K562 (cell line): ENCODE data around the gene DAGLB. TPM values are rescaled to one million over a fixed set of nuclear protein-coding genes. Genes with fewer than 3 reads are reported as not detected.

ENCODE experiments used
- ATAC-seq: fragments of 200-7000 bp; cut with Tn5 transposase; 3 replicates; pipeline ENCODE4 v1.9.1; 2020; ENCODE audit warnings: moderate library complexity
- BruUV-seq: library from RNA; stranded (reverse); fragments of 400-500 nt; replicated peaks from 2 replicates; lab custom pipeline; 2021; lab: Mats Ljungman, UMichigan
- CTCF ChIA-PET: fragments of 300-600 bp; formaldehyde crosslinking; extraction: SDS; loops from one replicate; lab custom pipeline; 2021; ENCODE audit warnings: low intra/inter-chr PET ratio; lab: Yijun Ruan, JAX
- POLR2A ChIA-PET: fragments of 300-600, 350-650 bp; sonication (Branson Sonifier 250); formaldehyde crosslinking; extraction: SDS; loops from one replicate; lab custom pipeline; 2021; ENCODE audit warnings: antibody characterized with exemption, inconsistent platforms; lab: Yijun Ruan, JAX
- DNase-seq, 4 experiments: peaks; one replicate each; pipeline versions ENCODE4 v3.0.0 to v3.0.0-alpha.2; 2011 to 2018; ENCODE audit warnings: low spot score in 3 of 4, mixed read lengths in 3 of 4; ENCODE audit errors: extremely low read depth in 1 of 4
- FAIRE-seq: peaks from 2 replicates; lab custom pipeline; 2011; peaks lifted over from hg19 to GRCh38; lab: Jason Lieb, UNC
- H2AFZ ChIP-seq: 2 replicates; pipeline ENCODE4 v1.6.0; 2011; ENCODE audit warnings: low read depth, low read length, control low read depth, inconsistent platforms
- H3K27ac ChIP-seq: fragments of 200-600 bp; 3 replicates; pipeline ENCODE4 v1.8.0; 2011; ENCODE audit warnings: low read depth, mild to moderate bottlenecking, control low read depth, inconsistent platforms, low read length, moderate library complexity, mixed read lengths; ENCODE audit errors: extremely low read depth
- H3K27me3 ChIP-seq, 2 experiments: fragments of 300-600 bp in 1 of 2; 2 replicates in 1 of 2; 3 replicates in 1 of 2; pipeline versions ENCODE4 v1.6.0 to v1.8.0; 2011; ENCODE audit warnings: inconsistent platforms in 2 of 2, low read length in 2 of 2, mild to moderate bottlenecking in 1 of 2, mixed read lengths in 1 of 2, moderate library complexity in 1 of 2; ENCODE audit not compliant: control insufficient read depth in 2 of 2, insufficient read depth in 2 of 2
- H3K36me3 ChIP-seq: fragments of 300-600 bp; 3 replicates; pipeline ENCODE4 v1.8.0; 2011; ENCODE audit warnings: mild to moderate bottlenecking, low read length, inconsistent platforms; ENCODE audit not compliant: control insufficient read depth, insufficient read depth
- H3K4me1 ChIP-seq, 2 experiments: fragments of 200-600 bp in 1 of 2; replicated peaks in 1 of 2; 2 replicates in 1 of 2; 3 replicates in 1 of 2; pipeline versions ENCODE4 v1.5.1 to v1.8.0; 2011; ENCODE audit warnings: inconsistent platforms in 2 of 2, low read length in 2 of 2, mild to moderate bottlenecking in 1 of 2, mixed read lengths in 1 of 2, moderate library complexity in 1 of 2; ENCODE audit not compliant: control insufficient read depth in 2 of 2, insufficient read depth in 2 of 2
- H3K4me2 ChIP-seq: 2 replicates; pipeline ENCODE4 v1.6.1; 2011; ENCODE audit warnings: low read length, control low read depth, inconsistent platforms, mixed read lengths; ENCODE audit not compliant: insufficient read depth
- H3K4me3 ChIP-seq: fragments of 200-600 bp; sonication (generic), shearing (Covaris generic); 2 replicates; pipeline ENCODE4 v1.5.1; 2016; ENCODE audit warnings: control low read depth, inconsistent platforms
- H3K79me2 ChIP-seq: fragments of 200-600 bp; 3 replicates; pipeline ENCODE4 v1.8.0; 2011; ENCODE audit warnings: low read length, inconsistent platforms; ENCODE audit not compliant: control insufficient read depth, insufficient read depth
- H3K9ac ChIP-seq, 2 experiments: 2 replicates each; pipeline versions ENCODE4 v1.6.0 to v1.6.1; 2011; ENCODE audit warnings: low read depth in 2 of 2, low read length in 2 of 2, control low read depth in 1 of 2, inconsistent platforms in 1 of 2, mild to moderate bottlenecking in 1 of 2, mixed read lengths in 1 of 2; ENCODE audit not compliant: insufficient read depth in 1 of 2
- H3K9me1 ChIP-seq: one replicate; pipeline ENCODE4 v1.6.0; 2011; ENCODE audit warnings: inconsistent platforms, mild to moderate bottlenecking, low read length, moderate library complexity; ENCODE audit not compliant: control insufficient read depth, insufficient read depth
- H3K9me3 ChIP-seq: replicated peaks from 2 replicates; pipeline ENCODE4 v1.5.1; 2011; ENCODE audit warnings: low read depth, low read length, inconsistent platforms; ENCODE audit not compliant: control insufficient read depth, insufficient read depth
- H4K20me1 ChIP-seq: replicated peaks from 2 replicates; pipeline ENCODE4 v1.6.1; 2011; ENCODE audit warnings: low read length, inconsistent platforms, mixed read lengths; ENCODE audit not compliant: control insufficient read depth, insufficient read depth
- ATF3 ChIP-seq, 2 experiments: fragments of 450-650 bp in 1 of 2; sonication (generic) in 1 of 2; formaldehyde crosslinking in 1 of 2; IDR thresholded peaks in 1 of 2; conservative IDR thresholded peaks in 1 of 2; 2 replicates each; pipeline versions ENCODE4 v1.6.1 to v1.8.1; 2016 to 2023; ENCODE audit warnings: mild to moderate bottlenecking in 2 of 2, moderate library complexity in 2 of 2, inconsistent platforms in 1 of 2, missing genetic modification reagents in 1 of 2
- CHD4 ChIP-seq: fragments of 200-600 bp; sonication (generic); IDR thresholded peaks from 3 replicates; pipeline ENCODE4 v1.6.1; 2012; ENCODE audit warnings: low read depth, mild to moderate bottlenecking, mixed read lengths, low read length, inconsistent platforms; ENCODE audit not compliant: insufficient read depth, insufficient replicate concordance, poor library complexity, severe bottlenecking
- EP400 ChIP-seq: fragments of 450-650 bp; IDR thresholded peaks from 2 replicates; pipeline ENCODE4 v1.6.1; 2017; ENCODE audit warnings: antibody characterized with exemption, mild to moderate bottlenecking, moderate library complexity
- FOSL1 ChIP-seq: fragments of 200-800 bp; sonication (Bioruptor generic); conservative IDR thresholded peaks from 2 replicates; pipeline ENCODE4 v1.6.1; 2016; ENCODE audit warnings: missing genetic modification characterization, missing compliant biosample characterization
- GTF2A2 ChIP-seq: IDR thresholded peaks from 2 replicates; pipeline ENCODE4 v1.6.1; 2016; ENCODE audit warnings: mild to moderate bottlenecking, missing genetic modification characterization, missing compliant biosample characterization
- HDAC6 ChIP-seq: IDR thresholded peaks from 2 replicates; pipeline ENCODE4 v1.6.1; 2012; ENCODE audit warnings: low read depth, mild to moderate bottlenecking, control low read depth, inconsistent platforms, low read length, moderate library complexity
- JUND ChIP-seq, 2 experiments: IDR thresholded peaks; 2 replicates in 1 of 2; 3 replicates in 1 of 2; pipeline ENCODE4 v1.6.1; 2011; ENCODE audit warnings: borderline replicate concordance in 2 of 2, low read depth in 2 of 2, low read length in 2 of 2, improper control_type of control experiment in 1 of 2, missing biosample characterization in 1 of 2, missing genetic modification characterization in 1 of 2, missing genetic modification reagents in 1 of 2
- NKRF ChIP-seq: fragments of 450-650 bp; IDR thresholded peaks from 2 replicates; pipeline ENCODE4 v1.6.1; 2016; ENCODE audit warnings: borderline replicate concordance
- SIN3B ChIP-seq: fragments of 450-650 bp; IDR thresholded peaks from 2 replicates; pipeline ENCODE4 v1.6.1; 2017; ENCODE audit warnings: low read depth, mild to moderate bottlenecking, moderate library complexity
- SOX6 ChIP-seq: fragments of 450-650 bp; IDR thresholded peaks from 2 replicates; pipeline ENCODE4 v1.6.1; 2014; ENCODE audit warnings: mild to moderate bottlenecking
- SREBF1 ChIP-seq: fragments of 150-350 bp; IDR thresholded peaks from 2 replicates; pipeline ENCODE4 v1.6.1; 2014; ENCODE audit warnings: antibody characterized with exemption, low read depth, low read length, borderline replicate concordance
- SRSF3 ChIP-seq: fragments of 200-400 bp; formaldehyde crosslinking; IDR thresholded peaks from 2 replicates; pipeline ENCODE4 v1.6.1; 2016; ENCODE audit warnings: mild to moderate bottlenecking, low read length, moderate library complexity; ENCODE audit not compliant: insufficient read depth
- THAP7 ChIP-seq: fragments of 250-450 bp; sonication (Bioruptor Pico); IDR thresholded peaks from 2 replicates; pipeline ENCODE4 v1.5.0; 2021
- TRIM24 ChIP-seq, 2 experiments: fragments of 450-650 bp; IDR thresholded peaks; 2 replicates each; pipeline ENCODE4 v1.6.1; 2016
- ZNF561 ChIP-seq: fragments of 450-650 bp; formaldehyde crosslinking; conservative IDR thresholded peaks from 2 replicates; pipeline ENCODE4 v1.4.0; 2020; ENCODE audit warnings: mild to moderate bottlenecking, moderate library complexity
- WGBS: fragments of 100-300 bp; shearing (Covaris generic); methylation state at CpG from one replicate; pipeline ENCODE4 v1.1.6; 2016; ENCODE audit warnings: low coverage, mixed read lengths; ENCODE audit not compliant: insufficient coverage; ENCODE audit errors: missing lambda C conversion rate; 5-methylcytosine and 5-hydroxymethylcytosine counted together
- in situ Hi-C: fragments of 300-500 bp; cut with MboI; formaldehyde crosslinking; loops from 4 replicates; pipeline ENCODE4 v1.15.0; 2018; ENCODE audit warnings: inconsistent platforms, mixed read lengths
- intact Hi-C: fragments of 100-400 bp; cut with micrococcal nuclease; formaldehyde crosslinking; loops from 2 replicates; pipeline ENCODE4 v1.14.2; 2022
- polyA plus RNA-seq, 8 experiments: library from polyadenylated mRNA; depleted of rRNA in 4 of 8; stranded (reverse) in 5 of 8; unstranded in 3 of 8; fragments of >200 nt; fragmentation: Nextera tagmentation in 2 of 8; fragmentation: Illumina TruSeq in 1 of 8; extraction: Ambion mirVana in 2 of 8; extraction: Trizol in 1 of 8; gene quantifications; 2 replicates each; pipeline versions ENCODE4 v1.2.1 to v1.2.3, GENCODE V29; 2011 to 2014; ENCODE audit warnings: inconsistent platforms in 1 of 8, missing spikeins in 1 of 8
- total RNA-seq, 7 experiments: library from RNA; depleted of rRNA in 6 of 7; stranded (reverse); fragments of >200 nt in 6 of 7; fragmentation: Illumina TruSeq in 2 of 7; extraction: Trizol in 2 of 7; gene quantifications; 2 replicates each; pipeline versions ENCODE4 v1.2.1 to v1.2.3, GENCODE V29; 2011 to 2021; ENCODE audit warnings: low replicate concordance in 1 of 7

The DAGLB gene
- total and polyA plus RNA-seq, 9 of the 15 experiments (the other 6 are each of a cell fraction or from before 2014, with no cell fraction given): 0.92 to 16.4 (median 9.3) TPM

- peak overlapping the region in 1 of 2 experiments; percentile 36; a peak in 1 of 4 replicates for H3K9ac ChIP-seq
- no peak overlapping the region for H3K4me2 ChIP-seq
- peak in 1 of 4 experiments; percentile 26 for DNase-seq
- CTCF ChIA-PET: no interaction called here
- WGBS: 43% methylated on average over 6 of the region's 6 CpGs
- H3K9me3 ChIP-seq: no peaks in the 10 kb centered on the region
- no peaks in the 10 kb centered on the region for H3K36me3 ChIP-seq
- peak; percentile 23 for FAIRE-seq
- no peak overlapping the region for H3K27ac ChIP-seq
- POLR2A ChIA-PET: interaction anchor here (0.6 kb wide), 1 partner anchor 24 kb away, joined by 4 read pairs; no protein-coding TSS in a partner anchor
- H3K27me3 ChIP-seq: peaks cover 2 to 4% of the 10 kb centered on the region in 2 experiments; a peak in 2 of 5 replicates
- in situ Hi-C loops (no loop called here), intact Hi-C loops (no loop called here)
- peak; percentile 50 for ATAC-seq
- no TSS peak for BruUV-seq
- H3K79me2 ChIP-seq: no peaks in the 10 kb centered on the region
- H3K4me1 ChIP-seq: peaks cover 0 to 12% of the 10 kb centered on the region in 2 experiments; a peak in 3 of 5 replicates
- H2AFZ ChIP-seq: no peak overlapping the region
- no peaks in the 10 kb centered on the region for H4K20me1 ChIP-seq
- H3K9me1 ChIP-seq: no peaks in the 10 kb centered on the region
- H3K4me3 ChIP-seq: no peak overlapping the region
- TF ChIP-seq HDAC6: no peak
- TF ChIP-seq SIN3B: no peak
- TF ChIP-seq SRSF3: no peak
- no peak for TF ChIP-seq THAP7 (CRISPR knock-in tag)
- no peak for TF ChIP-seq ZNF561
- TF ChIP-seq ATF3 (IDR thresholded peaks at IDR 0.05): peak; percentile 46; the same call in 1 of the 2 replicates
- TF ChIP-seq ATF3 (CRISPR knock-in tag; conservative IDR thresholded peaks at IDR 0.05): no peak
- TF ChIP-seq JUND (IDR thresholded peaks at IDR 0.05; ENCODE audit: borderline replicate concordance, low read depth, low read length): peak; percentile 57; the same call in 1 of the 2 replicates
- TF ChIP-seq JUND (tag; IDR thresholded peaks at IDR 0.05; ENCODE audit: borderline replicate concordance, low read depth, low read length): no peak
- no peak for TF ChIP-seq GTF2A2 (tag)
- no peak for TF ChIP-seq EP400
- TF ChIP-seq FOSL1 (tag): peak; percentile 70
- no peak for TF ChIP-seq SREBF1
- TF ChIP-seq TRIM24 (IDR thresholded peaks at IDR 0.05): no peak
- no peak for TF ChIP-seq SOX6
- TF ChIP-seq CHD4: no peak
- no peak for TF ChIP-seq NKRF
These were observed 48.0 kb upstream of the DAGLB start for GRCh38 chr7:6495597-6496262.
